GM19455 (cell line): Measurements from ENCODE around the gene NCK2.

Experiments
- ATAC-seq: cut with Tn5 transposase; IDR thresholded peaks from one replicate; pipeline ENCODE4 v1.9.1; 2021; ENCODE audit not compliant: unreplicated experiment

Gene NCK2

GRCh38 chr2:105744909-105745853 lies at the start of gene NCK2:
NCK2 (plus strand) TSS chr2:105744912; CDS start chr2:105855064, 110,152 bp downstream.
- peak; percentile 24 for ATAC-seq

GRCh38 chr2:105697781-105698449 lies 46.8 kb upstream of the NCK2 start:
- ATAC-seq, result no peak

DNA sequence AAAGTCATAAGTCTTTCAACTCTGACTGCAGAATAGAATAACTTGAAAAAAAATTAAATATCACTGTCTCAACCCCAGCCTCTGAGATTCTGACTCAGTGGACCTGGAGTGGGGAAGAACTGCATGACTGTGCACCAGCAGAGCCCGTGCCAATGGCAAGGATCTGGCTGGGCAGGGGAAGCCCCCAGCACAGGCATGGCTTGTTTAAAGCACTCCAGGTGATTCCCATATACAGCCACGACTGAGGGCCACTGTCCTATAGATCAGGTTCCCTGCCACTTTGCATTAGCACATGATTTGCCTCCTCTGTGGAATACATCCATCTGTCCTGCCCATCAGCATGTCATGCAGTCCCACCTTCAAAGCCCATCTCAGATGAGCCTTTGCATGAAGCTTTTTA lies 45.9 kb upstream of the NCK2 start:
- no peak for ATAC-seq

- no peak for ATAC-seq
Observed at GRCh38 chr2:105701042-105701441, 43.7 kb upstream of the NCK2 start.

GRCh38 chr2:105708697-105709096 lies 36.0 kb upstream of the NCK2 start:
- ATAC-seq, result no peak

DNA sequence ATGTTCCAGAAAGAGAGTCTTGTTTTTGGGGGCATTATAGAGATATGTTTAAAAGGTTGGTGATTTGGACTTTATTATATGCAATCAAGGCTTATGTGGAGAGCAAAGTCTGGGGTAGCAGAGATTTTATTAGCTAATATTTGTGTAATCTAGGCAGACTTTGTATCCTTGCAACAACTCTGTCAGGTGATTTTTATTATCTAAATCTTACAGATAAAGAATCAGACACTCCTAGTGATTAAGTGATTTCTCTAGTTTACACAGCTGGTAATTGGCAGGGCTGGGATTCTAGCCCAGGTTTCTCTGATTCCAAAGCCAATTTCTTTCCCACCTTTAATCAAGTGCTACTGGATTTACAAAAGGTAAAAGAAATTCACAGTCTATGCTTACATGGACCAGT lies 33.3 kb upstream of the NCK2 start:
- ATAC-seq, result no peak

GRCh38 chr2:105712166-105712915 lies 32.4 kb upstream of the NCK2 start:
- no peak for ATAC-seq

DNA sequence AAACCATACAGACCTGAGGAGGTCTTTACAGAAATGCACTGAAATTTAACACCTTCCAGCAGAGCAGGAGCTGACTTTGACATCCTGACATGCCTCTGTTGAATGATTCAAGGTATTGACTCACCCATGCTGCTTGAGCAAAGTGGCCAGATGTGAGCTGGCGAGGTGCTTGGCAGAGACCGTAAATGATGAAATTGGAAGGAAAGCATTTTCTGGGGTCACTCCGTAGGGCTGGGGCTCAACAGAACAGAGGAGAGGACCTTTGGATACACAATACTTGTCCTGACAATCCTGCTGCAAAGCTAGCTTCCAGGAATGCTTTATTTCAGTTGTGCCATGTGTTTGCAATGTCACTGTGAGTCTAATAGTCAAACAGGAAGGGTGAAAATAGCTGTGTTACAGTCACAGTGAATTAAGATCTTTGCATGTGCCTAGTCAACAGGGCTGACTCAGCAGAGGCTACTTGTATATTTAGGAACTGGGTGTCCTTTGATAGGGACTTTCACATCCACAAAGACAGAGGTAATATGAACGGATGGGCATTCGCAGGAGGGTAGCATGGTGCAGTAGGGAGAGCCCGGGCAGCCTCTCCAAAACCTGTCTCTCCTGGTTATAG lies 31.6 kb upstream of the NCK2 start:
- no peak for ATAC-seq

- ATAC-seq, result no peak
Observed at GRCh38 chr2:105714141-105714540, 30.6 kb upstream of the NCK2 start.

GRCh38 chr2:105718846-105719481 lies 25.7 kb upstream of the NCK2 start:
- no peak for ATAC-seq

DNA sequence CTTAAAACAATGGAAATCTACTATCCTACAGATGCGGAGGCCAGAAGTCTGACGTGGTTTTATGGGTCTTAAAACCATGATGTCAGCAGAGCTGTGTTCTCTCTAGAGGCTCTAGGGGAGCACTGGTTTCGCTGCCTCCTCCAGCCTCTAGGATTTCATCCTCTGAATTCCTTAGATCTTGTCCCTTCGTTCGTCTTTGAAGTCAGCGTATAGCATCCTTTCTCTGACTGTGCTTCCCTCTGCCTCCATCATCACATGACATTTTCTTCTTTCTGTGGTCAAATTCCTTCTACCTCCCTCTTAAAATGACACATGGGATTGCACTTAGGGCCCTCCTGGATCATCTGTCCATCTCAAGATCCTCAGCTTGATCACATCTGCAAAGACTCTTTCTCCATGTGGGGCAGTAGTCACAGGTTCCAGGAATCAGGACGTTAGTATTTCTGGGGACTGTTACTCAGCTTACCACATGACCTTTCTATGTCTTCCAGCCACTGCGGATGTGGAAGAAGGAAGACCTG lies 22.7 kb upstream of the NCK2 start:
- no peak for ATAC-seq

- no peak for ATAC-seq
Observed at GRCh38 chr2:105722726-105723297, 21.9 kb upstream of the NCK2 start.

DNA sequence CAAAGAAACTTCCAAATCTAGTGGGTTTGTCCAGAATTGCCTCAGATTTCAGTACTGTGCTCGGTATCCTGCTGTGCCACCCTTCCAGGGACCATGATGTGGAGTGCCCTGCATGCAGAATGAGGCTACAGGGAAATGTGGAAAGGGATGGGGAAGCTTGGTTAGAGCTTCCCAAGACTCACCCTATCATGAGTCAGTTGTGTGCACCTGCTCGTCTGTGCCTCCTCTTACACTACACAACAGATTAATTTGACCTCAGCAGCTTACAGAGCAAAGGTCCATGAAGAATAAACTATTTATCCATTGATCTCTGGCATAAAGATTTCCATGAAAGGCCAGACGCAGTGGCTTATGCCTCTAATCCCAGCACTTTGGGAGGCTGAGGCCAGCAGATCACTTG lies 21.3 kb upstream of the NCK2 start:
- no peak for ATAC-seq

DNA sequence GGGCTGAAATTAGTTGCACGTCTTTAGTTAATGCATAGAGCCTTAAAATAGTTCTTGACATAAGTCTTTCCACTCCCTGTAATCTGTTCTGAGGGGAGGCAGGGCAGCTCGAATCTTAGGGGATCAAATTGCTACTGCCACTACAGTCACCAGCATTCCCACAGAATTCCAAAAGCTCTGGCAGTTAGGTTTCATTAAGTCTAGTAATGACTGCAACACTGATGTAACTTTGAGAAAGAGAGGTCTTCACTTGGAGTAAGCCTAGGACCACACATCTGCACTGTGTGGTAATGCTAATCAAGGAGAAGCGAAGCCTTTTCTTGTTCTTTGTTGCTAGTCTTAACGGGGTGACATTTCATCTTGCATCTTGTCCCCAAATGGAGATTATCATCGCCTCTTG lies 19.3 kb upstream of the NCK2 start:
- peak; percentile 19 for ATAC-seq

GRCh38 chr2:105730170-105730569 lies 14.5 kb upstream of the NCK2 start:
- no peak for ATAC-seq

- no peak for ATAC-seq
Observed at GRCh38 chr2:105731511-105731910, 13.2 kb upstream of the NCK2 start.

- ATAC-seq, result no peak
Observed at GRCh38 chr2:105732101-105732500, 12.6 kb upstream of the NCK2 start.

GRCh38 chr2:105732955-105733607 lies 11.6 kb upstream of the NCK2 start:
- no peak for ATAC-seq

- ATAC-seq, result no peak
Observed at GRCh38 chr2:105733875-105734274, 10.8 kb upstream of the NCK2 start.
